HUES48 (cell line): ENCODE measurements around the gene POC1B.

Experiments
- H3K27ac ChIP-seq: one replicate; pipeline ENCODE4 v1.7.0; 2013; ENCODE audit warnings: low read depth, low read length, inconsistent platforms
- H3K27me3 ChIP-seq: 2 replicates; pipeline ENCODE4 v1.6.1; 2013; ENCODE audit warnings: mild to moderate bottlenecking, low read length; ENCODE audit not compliant: control insufficient read depth, insufficient read depth
- H3K36me3 ChIP-seq: 2 replicates; pipeline ENCODE4 v1.6.1; 2013; ENCODE audit warnings: low read length; ENCODE audit not compliant: control insufficient read depth, insufficient read depth
- H3K4me1 ChIP-seq: 2 replicates; pipeline ENCODE4 v1.6.1; 2013; ENCODE audit warnings: mild to moderate bottlenecking, low read length; ENCODE audit not compliant: control insufficient read depth, insufficient read depth
- H3K4me3 ChIP-seq: 2 replicates; pipeline ENCODE4 v1.5.1; 2013; ENCODE audit warnings: mild to moderate bottlenecking, low read depth, low read length
- H3K9ac ChIP-seq: 2 replicates; pipeline ENCODE4 v1.6.1; 2013; ENCODE audit warnings: mild to moderate bottlenecking, low read depth, low read length, moderate library complexity
- H3K9me3 ChIP-seq: 2 replicates; pipeline ENCODE4 v1.6.1; 2013; ENCODE audit warnings: low read length; ENCODE audit not compliant: control insufficient read depth, insufficient read depth

Gene POC1B

GRCh38 chr12:89525824-89526770, at the start of gene POC1B:
Gene POC1B (minus strand): TSS chr12:89526047. CDS start chr12:89525895, 152 bp downstream.
- Histone ChIP-seq H3K4me1 (0 out of 2 replicates have a peak, but pooled peaks cover 10% of the 10 kb centered on the region), H3K9ac (peak within 1 kb of the TSS; percentile 17; the same call in 1 of the 2 replicates), H3K27me3 (no peaks in the 10 kb centered on the region), H3K27ac (peak within 1 kb of the TSS; percentile 90), H3K9me3 (no peaks in the 10 kb centered on the region), H3K4me3 (peak within 1 kb of the TSS; percentile 80), H3K36me3 (peaks cover 7% of the 10 kb centered on the region; the same call in 1 of the 2 replicates)

- Histone ChIP-seq H3K9ac (no peak overlapping the region), H3K4me3 (no peak overlapping the region), H3K4me1 (peaks cover 16% of the 10 kb centered on the region; the same call in 1 of the 2 replicates), H3K27ac (no peak overlapping the region), H3K36me3 (no peaks in the 10 kb centered on the region), H3K27me3 (no peaks in the 10 kb centered on the region), H3K9me3 (no peaks in the 10 kb centered on the region)
Measured at GRCh38 chr12:89575374-89575773, 49.5 kb upstream of the POC1B start.

- Histone ChIP-seq H3K27me3 (no peaks in the 10 kb centered on the region), H3K9me3 (no peaks in the 10 kb centered on the region), H3K36me3 (no peaks in the 10 kb centered on the region), H3K4me3 (no peak overlapping the region), H3K4me1 (peaks cover 16% of the 10 kb centered on the region; the same call in 1 of the 2 replicates), H3K27ac (peak overlapping the region; percentile 16), H3K9ac (no peak overlapping the region)
Measured at GRCh38 chr12:89574736-89575208, 48.9 kb upstream of the POC1B start.

GRCh38 chr12:89573051-89573810, 47.4 kb upstream of the POC1B start:
- H3K4me1 ChIP-seq = peaks cover 16% of the 10 kb centered on the region; the same call in 1 of the 2 replicates
- H3K4me3 ChIP-seq = no peak overlapping the region
- H3K27ac ChIP-seq = no peak overlapping the region
- H3K36me3 ChIP-seq = no peaks in the 10 kb centered on the region
- no peaks in the 10 kb centered on the region for H3K9me3 ChIP-seq
- no peaks in the 10 kb centered on the region for H3K27me3 ChIP-seq
- H3K9ac ChIP-seq = no peak overlapping the region

- H3K9me3 ChIP-seq = no peaks in the 10 kb centered on the region
- no peaks in the 10 kb centered on the region for H3K27me3 ChIP-seq
- H3K4me1 ChIP-seq = peaks cover 16% of the 10 kb centered on the region; the same call in 1 of the 2 replicates
- no peaks in the 10 kb centered on the region for H3K36me3 ChIP-seq
- no peak overlapping the region for H3K9ac ChIP-seq
- H3K27ac ChIP-seq = no peak overlapping the region
- H3K4me3 ChIP-seq = no peak overlapping the region
Measured at GRCh38 chr12:89571491-89572195, 45.8 kb upstream of the POC1B start.

- no peaks in the 10 kb centered on the region for H3K27me3 ChIP-seq
- H3K4me1 ChIP-seq = no peaks in the 10 kb centered on the region
- H3K9me3 ChIP-seq = no peaks in the 10 kb centered on the region
- no peaks in the 10 kb centered on the region for H3K36me3 ChIP-seq
- H3K9ac ChIP-seq = no peak overlapping the region
- no peak overlapping the region for H3K4me3 ChIP-seq
- H3K27ac ChIP-seq = no peak overlapping the region
Measured at GRCh38 chr12:89568484-89568883, 42.6 kb upstream of the POC1B start.

GRCh38 chr12:89567691-89568239, 41.9 kb upstream of the POC1B start:
- H3K4me3 ChIP-seq = no peak overlapping the region
- no peak overlapping the region for H3K9ac ChIP-seq
- no peak overlapping the region for H3K27ac ChIP-seq
- H3K4me1 ChIP-seq = no peaks in the 10 kb centered on the region
- H3K9me3 ChIP-seq = no peaks in the 10 kb centered on the region
- H3K36me3 ChIP-seq = no peaks in the 10 kb centered on the region
- no peaks in the 10 kb centered on the region for H3K27me3 ChIP-seq

- Histone ChIP-seq H3K27me3 (no peaks in the 10 kb centered on the region), H3K36me3 (no peaks in the 10 kb centered on the region), H3K9me3 (no peaks in the 10 kb centered on the region), H3K27ac (no peak overlapping the region), H3K4me1 (no peaks in the 10 kb centered on the region), H3K9ac (no peak overlapping the region), H3K4me3 (no peak overlapping the region)
Measured at GRCh38 chr12:89566615-89567014, 40.8 kb upstream of the POC1B start.

- Histone ChIP-seq H3K9ac (no peak overlapping the region), H3K4me3 (no peak overlapping the region), H3K9me3 (no peaks in the 10 kb centered on the region), H3K36me3 (no peaks in the 10 kb centered on the region), H3K27me3 (no peaks in the 10 kb centered on the region), H3K4me1 (no peaks in the 10 kb centered on the region), H3K27ac (no peak overlapping the region)
Measured at GRCh38 chr12:89565002-89565401, 39.2 kb upstream of the POC1B start.

GRCh38 chr12:89559753-89560152, 33.9 kb upstream of the POC1B start:
- no peak overlapping the region for H3K9ac ChIP-seq
- no peak overlapping the region for H3K27ac ChIP-seq
- no peak overlapping the region for H3K4me3 ChIP-seq
- H3K4me1 ChIP-seq = no peaks in the 10 kb centered on the region
- no peaks in the 10 kb centered on the region for H3K36me3 ChIP-seq
- no peaks in the 10 kb centered on the region for H3K9me3 ChIP-seq
- no peaks in the 10 kb centered on the region for H3K27me3 ChIP-seq
